GM12875 (cell line): ENCODE results near the gene GAPDH.
A peak's percentile ranks its signal among the peaks of the same experiment; 100 is the strongest.
"Not testable (repeated sequence)": the region's sequence is repeated elsewhere in the genome, so short reads cannot be mapped to it uniquely, and the experiment has no call there.

Experiments
- H3K4me3 ChIP-seq: one replicate; pipeline ENCODE4 v1.5.1; 2011; ENCODE audit warnings: low read depth, low read length, control low read depth
- TF ChIP-seq, protein P1 (sequence below): IDR thresholded peaks from 2 replicates; pipeline ENCODE4 v1.5.1; 2011; ENCODE audit warnings: low read depth, mild to moderate bottlenecking, control low read depth, inconsistent platforms, low read length, moderate library complexity, borderline replicate concordance; ENCODE audit not compliant: insufficient read depth

The GAPDH gene

DNA sequence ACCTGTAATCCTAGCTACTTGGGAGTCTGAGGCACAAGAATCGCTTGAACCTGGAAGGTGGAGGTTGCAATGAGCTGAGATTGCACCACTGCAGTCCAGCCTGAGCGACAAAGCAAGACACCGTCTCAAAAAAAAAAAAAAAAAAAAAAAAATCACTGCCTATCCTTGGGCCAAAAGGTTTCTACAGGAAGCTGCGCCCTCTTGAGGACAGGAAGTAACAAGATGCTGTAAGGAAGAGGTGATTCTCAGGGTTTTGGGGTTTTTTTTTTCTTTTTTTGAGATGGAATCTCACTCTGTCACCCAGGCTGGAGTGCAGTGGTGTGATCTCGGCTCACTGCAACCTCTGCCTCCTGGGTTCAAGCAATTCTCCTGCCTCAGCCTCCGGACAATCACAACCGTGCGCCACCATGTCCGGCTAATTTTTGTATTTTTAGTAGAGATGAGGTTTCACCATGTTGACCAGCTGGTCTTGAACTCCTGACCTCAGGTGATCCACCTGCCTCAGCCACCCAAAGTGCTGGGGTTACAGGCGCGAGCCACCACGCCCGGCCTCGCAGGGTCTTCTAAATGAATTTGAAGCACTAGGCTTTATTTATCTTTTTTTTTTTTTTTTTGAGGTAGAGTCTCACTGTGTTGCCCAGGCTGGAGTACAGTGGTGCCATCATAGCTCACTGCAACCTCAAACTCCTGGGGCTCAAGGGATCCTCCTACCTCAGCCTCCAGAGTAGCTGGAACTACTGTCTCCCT is 23.9 kb downstream of the GAPDH start:
- TF ChIP-seq, protein P1, sequence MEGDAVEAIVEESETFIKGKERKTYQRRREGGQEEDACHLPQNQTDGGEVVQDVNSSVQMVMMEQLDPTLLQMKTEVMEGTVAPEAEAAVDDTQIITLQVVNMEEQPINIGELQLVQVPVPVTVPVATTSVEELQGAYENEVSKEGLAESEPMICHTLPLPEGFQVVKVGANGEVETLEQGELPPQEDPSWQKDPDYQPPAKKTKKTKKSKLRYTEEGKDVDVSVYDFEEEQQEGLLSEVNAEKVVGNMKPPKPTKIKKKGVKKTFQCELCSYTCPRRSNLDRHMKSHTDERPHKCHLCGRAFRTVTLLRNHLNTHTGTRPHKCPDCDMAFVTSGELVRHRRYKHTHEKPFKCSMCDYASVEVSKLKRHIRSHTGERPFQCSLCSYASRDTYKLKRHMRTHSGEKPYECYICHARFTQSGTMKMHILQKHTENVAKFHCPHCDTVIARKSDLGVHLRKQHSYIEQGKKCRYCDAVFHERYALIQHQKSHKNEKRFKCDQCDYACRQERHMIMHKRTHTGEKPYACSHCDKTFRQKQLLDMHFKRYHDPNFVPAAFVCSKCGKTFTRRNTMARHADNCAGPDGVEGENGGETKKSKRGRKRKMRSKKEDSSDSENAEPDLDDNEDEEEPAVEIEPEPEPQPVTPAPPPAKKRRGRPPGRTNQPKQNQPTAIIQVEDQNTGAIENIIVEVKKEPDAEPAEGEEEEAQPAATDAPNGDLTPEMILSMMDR, result peak; percentile 39; the same call in 1 of the 2 replicates
- H3K4me3 ChIP-seq, result not testable (repeated sequence)

DNA sequence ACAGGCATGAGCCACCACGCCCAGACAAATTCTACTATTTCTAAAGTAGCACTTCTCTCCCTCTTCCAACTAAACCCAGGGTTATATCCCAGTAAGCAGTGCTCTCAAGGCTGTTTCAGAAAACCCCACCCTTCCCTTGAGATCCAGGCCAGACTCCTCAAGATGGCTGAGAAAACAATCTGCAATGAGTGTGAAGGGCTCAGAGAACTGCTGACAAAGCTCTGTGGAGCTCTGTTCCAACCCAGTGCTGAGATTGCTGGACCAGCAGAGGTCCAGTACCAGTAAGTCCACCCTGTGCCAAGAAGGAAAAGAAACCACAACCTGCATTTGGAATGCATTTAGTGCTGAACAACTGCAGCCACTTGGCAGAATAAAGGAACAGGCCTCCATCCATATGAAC is 25.2 kb downstream of the GAPDH start:
- H3K4me3 ChIP-seq, result no peak overlapping the region

DNA sequence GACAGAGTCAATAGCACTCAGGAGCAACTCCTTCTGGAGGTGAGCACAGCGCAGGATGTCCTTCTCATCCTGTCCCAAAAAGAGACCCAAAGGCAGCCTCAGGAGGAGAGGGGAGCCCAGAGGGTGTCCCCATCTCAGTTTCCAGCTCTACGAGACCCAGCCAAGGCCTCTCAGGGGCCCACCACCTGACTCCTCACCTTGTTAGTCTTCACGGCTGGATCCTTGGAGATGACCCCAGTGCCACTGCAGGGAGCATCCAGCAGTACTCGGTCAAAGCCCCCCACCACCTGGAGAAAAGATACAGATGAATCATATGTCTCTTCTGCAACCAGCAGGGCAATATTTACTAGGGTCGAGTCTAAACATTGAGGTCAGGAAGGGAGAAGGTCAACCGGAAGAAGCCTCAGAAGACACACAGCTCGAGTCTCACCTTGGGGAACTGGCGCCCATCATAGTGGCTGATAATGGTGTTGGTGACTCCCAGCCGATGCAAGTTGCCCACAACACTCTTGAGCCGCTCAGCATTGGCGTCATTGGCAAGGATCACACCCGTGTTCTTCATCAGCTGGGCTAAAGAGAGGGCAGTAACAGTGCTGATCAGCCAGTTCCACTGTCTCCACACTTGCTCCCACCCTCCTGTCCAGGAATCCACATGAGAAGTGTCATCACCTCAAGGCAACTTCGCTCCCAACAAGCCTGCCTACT is 26.3 kb downstream of the GAPDH start:
- TF ChIP-seq, protein P1, result no peak

More for the DNA sequence above, 25.2 kb downstream of the GAPDH start:
- TF ChIP-seq, protein P1, result no peak

DNA sequence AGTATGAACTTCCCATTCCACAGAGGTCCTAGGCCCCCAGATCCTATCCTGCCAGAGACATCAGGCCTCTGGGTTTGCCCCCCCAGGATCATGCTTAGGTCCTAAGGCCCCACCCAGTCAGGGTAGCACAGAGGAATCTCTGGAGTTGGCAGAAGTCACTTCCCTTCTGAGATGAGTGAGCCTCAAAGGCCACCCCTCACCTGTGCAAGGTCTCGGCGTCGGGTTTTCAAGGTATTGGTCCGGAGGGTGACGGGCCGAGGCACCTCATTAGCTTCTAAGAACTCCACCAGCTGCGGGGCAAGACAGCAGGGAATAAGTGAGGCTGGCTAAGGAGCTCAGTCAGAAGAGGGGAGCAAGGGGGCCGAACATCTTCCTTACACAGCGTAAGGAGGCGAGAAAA is 28.6 kb downstream of the GAPDH start:
- TF ChIP-seq, protein P1, result no peak
- no peak overlapping the region for H3K4me3 ChIP-seq

More for the DNA sequence above, 26.3 kb downstream of the GAPDH start:
- no peak overlapping the region for H3K4me3 ChIP-seq

DNA sequence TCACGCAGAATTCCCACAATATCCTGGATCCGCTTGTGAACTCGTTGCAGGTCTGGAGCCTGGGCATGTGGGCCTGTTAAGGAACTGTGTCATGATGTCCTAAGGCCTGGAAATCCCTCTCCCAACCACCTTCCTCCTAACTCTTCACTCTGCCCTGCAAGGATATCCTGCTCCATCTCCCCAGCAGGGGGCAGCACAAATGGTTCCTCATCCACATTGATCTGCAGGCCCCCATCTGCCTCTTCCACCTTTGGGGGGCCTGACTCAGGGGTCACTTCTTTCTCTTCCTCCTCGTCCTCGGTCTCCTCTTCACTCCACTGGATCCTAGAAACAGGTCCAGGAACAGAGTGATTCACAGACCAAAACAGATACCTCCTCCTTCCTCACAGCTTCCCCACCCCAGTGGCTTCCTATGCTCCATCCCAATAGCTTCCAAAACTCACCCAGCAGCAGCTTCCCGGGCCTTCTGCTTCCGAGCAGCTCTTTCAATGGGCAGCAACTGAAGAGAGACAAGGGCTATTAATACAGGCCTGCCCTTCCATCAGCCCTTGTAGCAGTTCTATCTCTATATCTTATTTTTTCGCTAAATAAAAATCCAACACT is 29.2 kb downstream of the GAPDH start:
- H3K4me3 ChIP-seq, result no peak overlapping the region
- TF ChIP-seq, protein P1, result peak; percentile 85

DNA sequence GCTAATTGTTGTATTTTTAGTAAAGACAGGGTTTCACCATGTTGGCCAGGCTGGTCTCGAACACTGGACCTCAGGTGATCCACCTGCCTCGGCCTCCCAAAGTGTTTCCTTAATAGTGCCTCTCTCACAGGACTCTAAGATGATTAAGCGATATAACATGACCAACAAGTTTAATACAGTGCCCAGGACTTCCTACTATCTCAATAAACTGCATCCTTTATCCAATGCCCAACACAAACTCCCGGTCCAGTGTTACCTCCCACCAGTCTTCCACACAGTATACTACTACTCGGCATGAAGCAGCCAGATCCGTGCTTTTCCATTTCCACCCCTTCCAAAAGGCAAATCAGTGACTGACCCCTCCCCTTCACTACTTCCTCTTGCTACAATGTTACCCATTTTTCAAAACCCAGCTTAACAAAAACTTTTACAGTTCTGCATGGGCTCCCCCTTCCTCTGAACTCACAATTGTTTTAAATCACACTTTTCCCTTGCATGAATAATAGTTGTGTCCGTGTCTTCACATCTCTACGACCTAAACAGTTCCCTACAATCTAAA is 32.9 kb downstream of the GAPDH start:
- H3K4me3 ChIP-seq, result peak overlapping the region; percentile 97
- TF ChIP-seq, protein P1, result no peak
